K562 (cell line): Measurements from ENCODE around the gene USP32. TPM values are rescaled to one million over a fixed set of nuclear protein-coding genes. Genes with fewer than 3 reads are reported as not detected.

Experiments
- ATAC-seq: fragments of 200-7000 bp; cut with Tn5 transposase; 3 replicates; pipeline ENCODE4 v1.9.1; 2020; ENCODE audit warnings: moderate library complexity
- BruUV-seq: library from RNA; stranded (reverse); fragments of 400-500 nt; replicated peaks from 2 replicates; lab custom pipeline; 2021; lab: Mats Ljungman, UMichigan
- CTCF ChIA-PET: fragments of 300-600 bp; formaldehyde crosslinking; extraction: SDS; loops from one replicate; lab custom pipeline; 2021; ENCODE audit warnings: low intra/inter-chr PET ratio; lab: Yijun Ruan, JAX
- POLR2A ChIA-PET: fragments of 300-600, 350-650 bp; sonication (Branson Sonifier 250); formaldehyde crosslinking; extraction: SDS; loops from one replicate; lab custom pipeline; 2021; ENCODE audit warnings: antibody characterized with exemption, inconsistent platforms; lab: Yijun Ruan, JAX
- DNase-seq, 4 experiments: peaks; one replicate each; pipeline versions ENCODE4 v3.0.0 to v3.0.0-alpha.2; 2011 to 2018; ENCODE audit warnings: low spot score in 3 of 4, mixed read lengths in 3 of 4; ENCODE audit errors: extremely low read depth in 1 of 4
- FAIRE-seq: peaks from 2 replicates; lab custom pipeline; 2011; peaks lifted over from hg19 to GRCh38; lab: Jason Lieb, UNC
- H2AFZ ChIP-seq: 2 replicates; pipeline ENCODE4 v1.6.0; 2011; ENCODE audit warnings: low read depth, low read length, control low read depth, inconsistent platforms
- H3K27ac ChIP-seq: fragments of 200-600 bp; 3 replicates; pipeline ENCODE4 v1.8.0; 2011; ENCODE audit warnings: low read depth, mild to moderate bottlenecking, control low read depth, inconsistent platforms, low read length, moderate library complexity, mixed read lengths; ENCODE audit errors: extremely low read depth
- H3K27me3 ChIP-seq, 2 experiments: fragments of 300-600 bp in 1 of 2; 2 replicates in 1 of 2; 3 replicates in 1 of 2; pipeline versions ENCODE4 v1.6.0 to v1.8.0; 2011; ENCODE audit warnings: inconsistent platforms in 2 of 2, low read length in 2 of 2, mild to moderate bottlenecking in 1 of 2, mixed read lengths in 1 of 2, moderate library complexity in 1 of 2; ENCODE audit not compliant: control insufficient read depth in 2 of 2, insufficient read depth in 2 of 2
- H3K36me3 ChIP-seq: fragments of 300-600 bp; 3 replicates; pipeline ENCODE4 v1.8.0; 2011; ENCODE audit warnings: mild to moderate bottlenecking, low read length, inconsistent platforms; ENCODE audit not compliant: control insufficient read depth, insufficient read depth
- H3K4me1 ChIP-seq, 2 experiments: fragments of 200-600 bp in 1 of 2; replicated peaks in 1 of 2; 2 replicates in 1 of 2; 3 replicates in 1 of 2; pipeline versions ENCODE4 v1.5.1 to v1.8.0; 2011; ENCODE audit warnings: inconsistent platforms in 2 of 2, low read length in 2 of 2, mild to moderate bottlenecking in 1 of 2, mixed read lengths in 1 of 2, moderate library complexity in 1 of 2; ENCODE audit not compliant: control insufficient read depth in 2 of 2, insufficient read depth in 2 of 2
- H3K4me2 ChIP-seq: 2 replicates; pipeline ENCODE4 v1.6.1; 2011; ENCODE audit warnings: low read length, control low read depth, inconsistent platforms, mixed read lengths; ENCODE audit not compliant: insufficient read depth
- H3K4me3 ChIP-seq: fragments of 200-600 bp; sonication (generic), shearing (Covaris generic); 2 replicates; pipeline ENCODE4 v1.5.1; 2016; ENCODE audit warnings: control low read depth, inconsistent platforms
- H3K79me2 ChIP-seq: fragments of 200-600 bp; 3 replicates; pipeline ENCODE4 v1.8.0; 2011; ENCODE audit warnings: low read length, inconsistent platforms; ENCODE audit not compliant: control insufficient read depth, insufficient read depth
- H3K9ac ChIP-seq, 2 experiments: 2 replicates each; pipeline versions ENCODE4 v1.6.0 to v1.6.1; 2011; ENCODE audit warnings: low read depth in 2 of 2, low read length in 2 of 2, control low read depth in 1 of 2, inconsistent platforms in 1 of 2, mild to moderate bottlenecking in 1 of 2, mixed read lengths in 1 of 2; ENCODE audit not compliant: insufficient read depth in 1 of 2
- H3K9me1 ChIP-seq: one replicate; pipeline ENCODE4 v1.6.0; 2011; ENCODE audit warnings: inconsistent platforms, mild to moderate bottlenecking, low read length, moderate library complexity; ENCODE audit not compliant: control insufficient read depth, insufficient read depth
- H3K9me3 ChIP-seq: replicated peaks from 2 replicates; pipeline ENCODE4 v1.5.1; 2011; ENCODE audit warnings: low read depth, low read length, inconsistent platforms; ENCODE audit not compliant: control insufficient read depth, insufficient read depth
- H4K20me1 ChIP-seq: replicated peaks from 2 replicates; pipeline ENCODE4 v1.6.1; 2011; ENCODE audit warnings: low read length, inconsistent platforms, mixed read lengths; ENCODE audit not compliant: control insufficient read depth, insufficient read depth
- BCLAF1 ChIP-seq, 2 experiments: fragments of 450-650 bp in 1 of 2; IDR thresholded peaks; 2 replicates each; pipeline ENCODE4 v1.6.1; 2011 to 2017; ENCODE audit warnings: low read depth in 2 of 2, antibody characterized with exemption in 1 of 2, borderline replicate concordance in 1 of 2, low read length in 1 of 2, mild to moderate bottlenecking in 1 of 2, mixed read lengths in 1 of 2; ENCODE audit not compliant: control insufficient read depth in 1 of 2
- CBX2 ChIP-seq: fragments of 200-600 bp; sonication (generic); IDR thresholded peaks from one replicate; pipeline ENCODE4 v1.6.1; 2012; ENCODE audit warnings: mild to moderate bottlenecking, low read length, inconsistent platforms; ENCODE audit not compliant: insufficient read depth, poor library complexity, severe bottlenecking
- DACH1 ChIP-seq: fragments of 450-650 bp; IDR thresholded peaks from 2 replicates; pipeline ENCODE4 v1.6.1; 2018; ENCODE audit not compliant: partially characterized antibody
- FIP1L1 ChIP-seq: fragments of 200-400 bp; formaldehyde crosslinking; IDR thresholded peaks from 2 replicates; pipeline ENCODE4 v1.6.1; 2018; ENCODE audit warnings: mild to moderate bottlenecking, low read depth, low read length; ENCODE audit not compliant: poor library complexity, severe bottlenecking
- MBD2 ChIP-seq: sonication (generic); IDR thresholded peaks from 2 replicates; pipeline ENCODE4 v1.6.1; 2016; ENCODE audit warnings: low read depth, borderline replicate concordance
- MCM2 ChIP-seq: fragments of 450-650 bp; IDR thresholded peaks from 2 replicates; pipeline ENCODE4 v1.6.1; 2017; ENCODE audit warnings: low read depth, mild to moderate bottlenecking
- NONO ChIP-seq, 2 experiments: fragments of 200-400 bp in 1 of 2; fragments of 450-650 bp in 1 of 2; formaldehyde crosslinking in 1 of 2; IDR thresholded peaks; 2 replicates each; pipeline ENCODE4 v1.6.1; 2017; ENCODE audit warnings: low read depth in 2 of 2, mild to moderate bottlenecking in 2 of 2, moderate library complexity in 2 of 2, low read length in 1 of 2
- PBX2 ChIP-seq, 2 experiments: IDR thresholded peaks in 1 of 2; conservative IDR thresholded peaks in 1 of 2; 2 replicates each; pipeline ENCODE4 v1.6.1; 2016; ENCODE audit warnings: low read depth in 2 of 2, mild to moderate bottlenecking in 1 of 2, missing compliant biosample characterization in 1 of 2, missing genetic modification characterization in 1 of 2, moderate library complexity in 1 of 2
- TAL1 ChIP-seq: fragments of 450-650 bp; IDR thresholded peaks from 2 replicates; pipeline ENCODE4 v1.6.1; 2016; ENCODE audit warnings: mild to moderate bottlenecking
- ZBED1 ChIP-seq: IDR thresholded peaks from 2 replicates; pipeline ENCODE4 v1.6.1; 2014
- ZNF830 ChIP-seq: fragments of 250-450 bp; sonication (Bioruptor Pico); IDR thresholded peaks from 2 replicates; pipeline ENCODE4 v1.5.0; 2021; ENCODE audit warnings: mild to moderate bottlenecking
- WGBS: fragments of 100-300 bp; shearing (Covaris generic); methylation state at CpG from one replicate; pipeline ENCODE4 v1.1.6; 2016; ENCODE audit warnings: low coverage, mixed read lengths; ENCODE audit not compliant: insufficient coverage; ENCODE audit errors: missing lambda C conversion rate; 5-methylcytosine and 5-hydroxymethylcytosine counted together
- in situ Hi-C: fragments of 300-500 bp; cut with MboI; formaldehyde crosslinking; loops from 4 replicates; pipeline ENCODE4 v1.15.0; 2018; ENCODE audit warnings: inconsistent platforms, mixed read lengths
- intact Hi-C: fragments of 100-400 bp; cut with micrococcal nuclease; formaldehyde crosslinking; loops from 2 replicates; pipeline ENCODE4 v1.14.2; 2022
- polyA plus RNA-seq, 8 experiments: library from polyadenylated mRNA; depleted of rRNA in 4 of 8; stranded (reverse) in 5 of 8; unstranded in 3 of 8; fragments of >200 nt; fragmentation: Nextera tagmentation in 2 of 8; fragmentation: Illumina TruSeq in 1 of 8; extraction: Ambion mirVana in 2 of 8; extraction: Trizol in 1 of 8; gene quantifications; 2 replicates each; pipeline versions ENCODE4 v1.2.1 to v1.2.3, GENCODE V29; 2011 to 2014; ENCODE audit warnings: inconsistent platforms in 1 of 8, missing spikeins in 1 of 8
- total RNA-seq, 7 experiments: library from RNA; depleted of rRNA in 6 of 7; stranded (reverse); fragments of >200 nt in 6 of 7; fragmentation: Illumina TruSeq in 2 of 7; extraction: Trizol in 2 of 7; gene quantifications; 2 replicates each; pipeline versions ENCODE4 v1.2.1 to v1.2.3, GENCODE V29; 2011 to 2021; ENCODE audit warnings: low replicate concordance in 1 of 7
- TF ChIP-seq, protein P1 (sequence below): sonication (generic); formaldehyde crosslinking; IDR thresholded peaks from 2 replicates; pipeline ENCODE4 v1.8.1; 2023; ENCODE audit warnings: mild to moderate bottlenecking, missing genetic modification reagents, moderate library complexity
- TF ChIP-seq, protein P2 (sequence below): fragments of 450-650 bp; IDR thresholded peaks from 2 replicates; pipeline ENCODE4 v1.6.1; 2018; ENCODE audit warnings: mild to moderate bottlenecking, low read depth; ENCODE audit not compliant: partially characterized antibody

The USP32 gene
- total and polyA plus RNA-seq, 9 of the 15 experiments (the other 6 are each of a cell fraction or from before 2014, with no cell fraction given): 18.0 to 69.3 (median 47.1) TPM

- Histone ChIP-seq H3K9ac (no peak overlapping the region), H3K36me3 (no peaks in the 10 kb centered on the region; the same call in 1 of the 3 replicates), H3K27ac (peak overlapping the region; percentile 60; the same call in 2 of the 3 replicates), H4K20me1 (0 out of 2 replicates have a peak, but pooled peaks cover 3% of the 10 kb centered on the region), H3K9me1 (no peaks in the 10 kb centered on the region), H3K79me2 (peaks cover 93% of the 10 kb centered on the region), H3K9me3 (no peaks in the 10 kb centered on the region), H3K4me3 (no peak overlapping the region), H2AFZ (no peak overlapping the region), H3K4me1 (peaks cover 26 to 28% of the 10 kb centered on the region in 2 experiments; a peak in 4 of 5 replicates), H3K4me2 (peak overlapping the region; percentile 42; the same call in 1 of the 2 replicates), H3K27me3 (no peaks in the 10 kb centered on the region)
- intact Hi-C loops: no loop called here
- DNase-seq (peak in 2 of 4 experiments; percentile 49 to 52), ATAC-seq (peak; percentile 34), FAIRE-seq (no peak)
- ChIA-PET CTCF (no interaction called here), POLR2A (interaction anchor here (0.7 to 1.5 kb wide), 4 partner anchors 10 to 22 kb away, joined by 3 to 4 read pairs (median 4); no protein-coding TSS in a partner anchor)
- WGBS: 20% methylated on average over 3 of the region's 3 CpGs
- BruUV-seq: no TSS peak
- in situ Hi-C loops: no loop called here
- TF ChIP-seq, protein P1, sequence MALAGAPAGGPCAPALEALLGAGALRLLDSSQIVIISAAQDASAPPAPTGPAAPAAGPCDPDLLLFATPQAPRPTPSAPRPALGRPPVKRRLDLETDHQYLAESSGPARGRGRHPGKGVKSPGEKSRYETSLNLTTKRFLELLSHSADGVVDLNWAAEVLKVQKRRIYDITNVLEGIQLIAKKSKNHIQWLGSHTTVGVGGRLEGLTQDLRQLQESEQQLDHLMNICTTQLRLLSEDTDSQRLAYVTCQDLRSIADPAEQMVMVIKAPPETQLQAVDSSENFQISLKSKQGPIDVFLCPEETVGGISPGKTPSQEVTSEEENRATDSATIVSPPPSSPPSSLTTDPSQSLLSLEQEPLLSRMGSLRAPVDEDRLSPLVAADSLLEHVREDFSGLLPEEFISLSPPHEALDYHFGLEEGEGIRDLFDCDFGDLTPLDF (CRISPR knock-in tag): no peak
- TF ChIP-seq CBX2 (no peak), BCLAF1 (IDR thresholded peaks at IDR 0.05; ENCODE audit: borderline replicate concordance in 1 of 2, control insufficient read depth in 1 of 2, low read depth in 2 of 2, low read length in 1 of 2) (no peak), ZBED1 (no peak), PBX2 (CRISPR knock-in tag; IDR thresholded peaks at IDR 0.05; ENCODE audit: low read depth) (no peak), PBX2 (tag; conservative IDR thresholded peaks at IDR 0.05; ENCODE audit: low read depth) (no peak), FIP1L1 (no peak), DACH1 (peak; percentile 68), MCM2 (no peak), ZNF830 (CRISPR knock-in tag) (no peak), NONO (IDR thresholded peaks at IDR 0.05; ENCODE audit: low read depth in 2 of 2, low read length in 1 of 2) (no peak), MBD2 (no peak), TAL1 (peak; percentile 62)
- TF ChIP-seq, protein P2, sequence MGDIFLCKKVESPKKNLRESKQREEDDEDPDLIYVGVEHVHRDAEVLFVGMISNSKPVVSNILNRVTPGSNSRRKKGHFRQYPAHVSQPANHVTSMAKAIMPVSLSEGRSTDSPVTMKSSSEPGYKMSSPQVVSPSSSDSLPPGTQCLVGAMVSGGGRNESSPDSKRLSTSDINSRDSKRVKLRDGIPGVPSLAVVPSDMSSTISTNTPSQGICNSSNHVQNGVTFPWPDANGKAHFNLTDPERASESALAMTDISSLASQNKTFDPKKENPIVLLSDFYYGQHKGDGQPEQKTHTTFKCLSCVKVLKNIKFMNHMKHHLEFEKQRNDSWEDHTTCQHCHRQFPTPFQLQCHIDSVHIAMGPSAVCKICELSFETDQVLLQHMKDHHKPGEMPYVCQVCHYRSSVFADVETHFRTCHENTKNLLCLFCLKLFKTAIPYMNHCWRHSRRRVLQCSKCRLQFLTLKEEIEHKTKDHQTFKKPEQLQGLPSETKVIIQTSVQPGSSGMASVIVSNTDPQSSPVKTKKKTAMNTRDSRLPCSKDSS: no peak
Observed at GRCh38 chr17:60352071-60352470, 39.9 kb downstream of the USP32 start.
